Stimulated activated CD4-positive, alpha-beta T cell treated with anti-CD3 and anti-CD28 coated beads, TNF-alpha, amount 100 ng/mL, for 4 hours (primary cell): ENCODE data around the gene PCDHA1.
A peak's percentile ranks its signal among the peaks of the same experiment; 100 is the strongest.

ENCODE experiments used
- DNase-seq, 3 experiments: peaks; one replicate each; pipeline ENCODE4 v3.0.0-alpha.2; 2020; ENCODE audit warnings: low read depth in 3 of 3

PCDHA1 gene

DNA sequence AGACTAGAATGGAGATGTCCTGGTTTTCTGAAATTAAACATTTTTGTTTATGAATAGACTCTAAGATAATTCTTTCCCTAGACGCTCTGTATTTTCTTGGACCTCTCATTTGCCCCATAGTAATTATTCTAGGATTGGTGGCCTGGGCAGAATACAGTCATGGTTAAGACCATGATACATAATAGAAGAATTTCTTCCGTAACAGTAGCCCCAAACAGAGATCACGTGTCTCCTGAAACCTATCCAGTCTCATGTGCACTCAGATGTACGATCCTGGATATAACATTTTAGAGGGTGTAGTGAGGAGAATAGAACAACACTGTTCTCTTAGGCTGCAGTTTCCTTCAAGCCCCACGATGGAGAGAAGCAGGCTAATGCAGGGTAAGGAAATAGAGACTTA, 202.7 kb downstream of the PCDHA1 start:
- DNase-seq = no peak

DNA sequence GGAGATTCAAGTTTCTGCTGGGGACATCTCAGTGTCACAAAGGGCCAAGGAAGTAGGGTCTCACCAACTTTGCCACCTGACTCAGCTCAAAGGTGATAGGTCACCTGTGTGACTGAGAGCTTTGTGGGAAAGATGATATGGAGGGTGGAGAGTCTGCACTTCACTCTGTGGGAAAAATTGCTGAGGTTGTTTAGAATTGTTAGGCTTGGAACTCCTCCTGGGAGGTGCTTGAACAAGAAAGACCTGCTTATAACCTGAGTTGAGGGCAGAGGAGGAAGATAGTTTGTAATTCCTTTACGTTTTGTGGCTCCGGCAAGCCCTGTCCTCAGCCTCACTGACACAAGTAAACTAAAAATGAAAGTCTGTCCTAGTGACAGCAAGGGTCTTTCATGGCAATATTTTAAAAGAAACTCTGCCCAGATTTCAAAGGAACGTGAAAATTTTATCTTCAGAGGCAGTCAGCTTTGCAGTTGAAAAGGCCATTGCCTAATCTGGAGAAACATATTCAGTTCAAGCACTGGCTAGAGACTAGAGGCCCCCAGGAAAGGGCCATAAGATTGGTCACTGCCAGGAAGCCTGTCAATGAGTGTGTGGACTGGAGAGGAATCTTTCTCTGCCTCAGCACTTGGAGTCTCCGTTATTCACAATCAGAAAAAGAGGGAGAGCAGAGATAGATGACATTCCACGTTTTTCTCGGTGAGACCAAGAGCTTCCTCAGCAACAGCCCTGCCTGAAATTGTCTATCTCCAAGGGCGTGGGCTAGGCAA, 203.5 kb downstream of the PCDHA1 start:
- DNase-seq = no peak

DNA sequence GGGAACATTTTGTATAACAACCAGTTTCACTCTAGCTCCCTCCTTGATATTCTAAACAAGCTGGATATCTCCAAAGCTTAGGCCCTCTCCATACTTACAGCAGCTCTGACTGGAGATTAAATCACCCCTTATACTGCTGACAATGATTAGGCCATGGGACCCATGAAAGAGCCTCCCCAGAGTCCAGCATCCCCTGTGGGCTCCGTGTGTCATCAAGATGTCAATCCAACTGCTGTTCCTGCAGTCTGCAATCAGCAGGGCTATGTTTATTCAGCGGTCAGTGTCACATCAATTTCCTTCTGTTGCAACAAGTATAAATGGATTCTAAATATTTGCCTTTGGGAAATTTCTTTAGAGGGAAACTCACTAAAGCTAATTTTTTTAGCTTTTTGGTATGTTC, 206.9 kb downstream of the PCDHA1 start:
- no peak for DNase-seq

DNA sequence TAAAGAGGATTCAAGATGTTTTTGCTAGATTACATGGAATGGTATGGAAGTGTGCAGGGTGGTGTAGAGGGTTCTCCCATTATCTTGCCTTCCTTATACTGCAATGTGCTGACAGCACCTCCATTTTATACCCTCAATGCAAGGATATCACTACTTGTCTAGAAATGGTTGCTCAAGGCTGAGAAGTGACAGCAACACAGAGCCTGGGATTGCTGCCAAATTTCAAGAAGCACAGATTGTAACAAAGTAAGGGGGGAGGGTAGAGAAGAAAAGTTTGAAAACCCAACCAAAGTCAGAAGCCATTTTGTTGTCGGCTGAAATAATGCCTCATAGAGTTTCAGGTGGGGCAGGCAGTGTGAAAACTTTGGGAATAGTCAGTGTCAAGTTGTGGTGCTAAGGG, 210.1 kb downstream of the PCDHA1 start:
- DNase-seq = no peak

DNA sequence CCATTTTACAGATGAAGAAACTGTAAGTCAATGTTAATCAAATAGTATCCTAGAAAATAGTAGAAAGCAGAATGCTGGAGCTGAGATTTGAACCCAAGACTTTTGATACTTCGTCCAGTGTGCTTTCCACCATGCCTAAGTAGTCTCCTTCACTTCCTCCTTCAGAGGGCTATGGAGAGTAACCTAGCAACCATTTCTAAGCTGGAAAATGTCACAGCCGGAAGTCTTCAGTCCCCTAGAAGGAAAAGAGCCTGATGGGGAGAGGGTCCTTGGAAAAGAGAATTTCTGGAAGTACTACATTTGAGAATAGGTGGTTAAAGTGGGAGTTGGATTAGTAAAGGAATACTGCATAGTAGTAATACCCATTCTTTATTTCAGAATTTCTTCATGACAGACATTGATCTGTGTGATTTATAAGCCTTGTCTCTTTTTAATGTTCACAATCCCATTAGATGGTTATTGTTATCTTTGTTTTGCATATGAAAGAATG, 213.0 kb downstream of the PCDHA1 start:
- no peak for DNase-seq

DNA sequence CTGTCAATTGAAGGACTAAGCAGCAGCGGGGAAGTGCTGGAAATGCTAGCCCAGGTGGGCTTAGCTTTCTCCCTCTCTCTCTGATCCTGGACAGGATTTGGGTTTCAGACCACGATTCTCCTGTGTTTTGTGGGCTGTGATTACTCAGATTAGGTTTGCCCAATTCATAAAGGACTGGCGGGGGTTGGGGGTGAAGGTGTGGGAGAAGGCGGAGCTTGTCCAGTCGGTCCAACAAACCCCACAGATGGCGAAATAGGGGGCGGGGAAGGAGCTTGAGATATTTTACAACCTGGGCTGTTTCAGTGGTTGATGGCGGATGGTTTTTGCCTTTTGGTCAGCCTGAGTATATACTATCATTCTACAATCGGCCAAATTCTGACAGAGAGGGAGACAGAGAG, 215.5 kb downstream of the PCDHA1 start:
- no peak for DNase-seq

DNA sequence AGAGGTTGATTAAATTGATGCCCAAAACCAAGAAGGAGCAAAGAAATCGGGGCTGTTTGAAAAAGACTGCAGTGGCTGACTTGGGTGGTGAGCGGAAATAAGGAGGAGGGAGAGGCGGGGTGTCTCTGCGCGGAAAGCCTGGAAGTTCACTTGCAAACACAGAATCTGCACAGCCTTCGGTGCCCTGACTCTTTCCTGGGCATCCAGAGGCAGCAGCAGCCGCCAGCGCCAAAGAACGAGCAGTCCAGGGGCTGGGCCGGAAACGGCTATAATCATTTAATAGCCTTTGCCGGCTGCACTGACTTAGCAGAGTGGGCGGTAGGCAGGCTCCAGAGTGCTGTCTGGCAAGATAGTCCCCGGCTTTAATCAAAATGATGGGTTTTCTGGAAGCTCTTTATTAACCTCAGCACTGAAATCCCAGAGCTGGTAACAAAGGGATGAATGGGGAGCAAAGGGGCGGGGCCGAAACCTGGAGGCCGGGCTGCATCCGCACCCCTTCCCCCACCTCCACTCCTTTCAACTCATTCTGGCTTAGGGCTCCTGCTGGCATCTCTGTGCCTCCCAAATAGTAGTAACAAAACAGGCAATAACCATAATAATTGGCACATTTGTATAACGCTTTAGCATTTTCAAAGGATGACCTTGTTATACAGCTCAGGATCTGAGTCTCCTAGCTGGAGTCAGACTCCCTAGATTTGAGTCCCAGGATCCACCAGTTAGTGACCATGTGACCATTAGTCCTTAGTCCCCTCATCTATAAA, 216.1 kb downstream of the PCDHA1 start:
- DNase-seq = no peak

DNA sequence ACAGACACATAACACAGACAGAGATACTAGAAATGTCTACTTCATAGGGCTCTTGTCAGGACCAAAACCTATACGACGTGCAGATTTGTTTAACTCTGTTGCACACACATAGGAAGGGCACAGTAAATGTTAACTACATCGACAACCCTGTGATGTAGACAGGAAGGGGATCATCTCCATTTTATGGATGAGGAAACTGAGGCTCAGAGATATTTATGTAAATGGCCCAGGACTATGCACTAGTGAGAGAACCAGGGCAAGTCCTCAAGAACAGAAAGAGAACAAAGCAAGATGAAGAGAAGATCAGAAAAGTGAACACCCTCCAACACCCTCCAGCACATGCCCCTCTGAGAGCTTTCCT, 216.6 kb downstream of the PCDHA1 start:
- no peak for DNase-seq

DNA sequence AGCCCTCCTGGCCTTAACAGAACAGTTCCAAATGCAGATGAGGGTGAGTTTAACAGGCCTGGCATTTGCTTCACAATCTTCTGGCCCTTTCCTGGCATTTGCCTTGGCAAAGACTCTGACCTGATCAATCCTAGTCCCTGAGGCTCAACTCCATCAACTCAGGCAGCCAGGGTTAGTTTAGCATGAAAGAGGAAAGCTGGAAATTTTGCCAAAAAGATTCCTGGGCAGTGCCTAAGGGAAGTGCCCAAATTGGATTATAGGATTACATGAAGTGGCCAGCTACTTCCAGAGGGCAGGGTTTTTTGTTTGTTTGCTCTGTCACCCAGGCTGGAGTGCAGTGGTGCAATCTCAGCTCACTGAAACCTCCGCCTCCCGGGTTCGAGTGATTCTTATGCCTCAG, 217.1 kb downstream of the PCDHA1 start:
- no peak for DNase-seq

DNA sequence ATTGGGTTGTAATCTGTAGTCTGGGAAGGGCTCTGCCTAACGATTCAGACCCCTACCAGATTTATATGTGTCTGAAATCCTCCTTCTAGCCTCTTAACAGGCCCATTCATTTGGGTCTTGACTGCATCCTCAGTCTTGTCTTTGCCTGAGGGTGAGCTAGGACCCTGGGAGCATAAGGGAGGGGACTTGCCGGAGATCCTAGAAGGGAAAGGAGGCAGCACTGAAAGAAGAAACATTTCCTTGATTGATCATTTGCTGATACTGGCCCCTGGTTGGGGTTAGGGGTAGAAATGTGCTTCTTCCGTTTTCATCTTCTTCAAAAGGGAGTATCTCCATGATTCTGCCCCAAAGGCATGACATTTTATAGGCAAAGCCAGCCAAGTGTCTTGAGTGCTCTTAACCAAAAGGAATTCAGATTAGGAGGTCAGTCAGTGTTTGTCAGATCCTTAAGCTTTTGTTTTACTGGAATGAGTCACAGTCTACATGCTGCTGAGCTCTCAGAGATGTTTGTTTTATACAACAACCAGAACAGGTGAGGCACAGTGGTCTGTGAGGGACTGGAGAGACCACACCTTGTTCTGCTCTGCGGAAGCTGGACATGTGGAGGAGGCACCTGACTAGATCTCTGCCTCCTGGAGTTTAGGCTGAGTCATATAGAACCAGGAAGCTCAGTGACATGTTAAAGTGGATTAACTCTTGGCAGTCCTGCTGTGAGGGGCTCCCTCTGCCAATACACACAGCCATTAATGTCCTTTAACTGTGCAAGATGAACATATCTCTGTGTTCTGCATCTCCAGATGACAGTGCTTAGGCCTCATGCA, 218.1 kb downstream of the PCDHA1 start:
- no peak for DNase-seq

DNA sequence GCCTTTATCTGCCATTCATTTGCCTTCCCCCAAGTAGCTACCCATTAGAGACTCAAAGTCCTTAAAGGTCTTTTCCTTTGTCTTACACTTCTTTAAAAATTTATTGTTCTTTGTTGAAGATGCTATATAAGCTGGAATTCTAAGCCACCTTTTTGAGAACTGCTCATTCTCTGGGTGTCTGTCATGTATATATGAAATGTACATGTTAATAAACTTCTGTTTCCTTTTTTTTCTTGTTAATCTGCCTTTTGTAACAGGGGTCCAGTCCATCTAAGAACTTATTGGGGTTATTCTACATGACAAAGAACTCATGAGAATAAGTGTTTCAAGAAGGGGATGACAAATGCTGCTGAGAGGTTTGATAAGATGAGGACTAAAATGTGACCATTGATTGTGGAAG, 221.9 kb downstream of the PCDHA1 start:
- no peak for DNase-seq

DNA sequence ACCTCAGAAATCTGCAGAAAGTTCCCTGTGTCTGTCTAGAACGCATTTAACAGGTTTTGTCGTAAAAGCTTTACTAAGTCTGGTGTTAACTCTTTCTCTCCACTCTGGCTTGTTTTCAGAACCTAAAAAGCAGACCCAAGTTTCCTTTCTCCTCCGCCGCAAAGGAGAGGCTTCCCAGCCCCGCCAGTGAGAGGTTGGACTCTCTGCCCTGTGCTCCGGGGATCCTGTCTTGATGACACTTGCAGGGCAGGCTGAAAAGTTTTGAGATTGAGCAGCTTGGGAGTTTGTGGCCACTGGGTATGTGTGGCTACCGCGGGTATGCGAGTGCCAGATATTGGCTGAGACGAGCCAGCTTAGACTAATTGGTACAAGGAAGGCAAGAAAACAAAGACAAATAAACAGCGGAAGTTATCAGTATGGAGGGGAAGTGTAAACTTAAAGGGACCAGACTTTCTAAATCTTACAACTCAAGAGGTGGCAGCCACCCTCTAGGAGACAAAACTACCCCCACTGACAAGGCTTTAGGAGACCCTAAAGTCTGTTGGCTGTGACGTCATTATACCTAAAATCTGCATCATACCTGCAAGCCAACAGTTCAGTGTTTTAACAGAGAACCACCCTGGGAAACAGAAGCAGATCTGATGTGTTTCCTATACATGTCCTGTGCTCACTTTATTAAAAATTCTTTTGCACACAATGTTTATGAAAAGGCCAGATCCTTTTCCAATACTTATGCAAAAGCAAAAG, 224.3 kb downstream of the PCDHA1 start:
- DNase-seq = no peak

DNA sequence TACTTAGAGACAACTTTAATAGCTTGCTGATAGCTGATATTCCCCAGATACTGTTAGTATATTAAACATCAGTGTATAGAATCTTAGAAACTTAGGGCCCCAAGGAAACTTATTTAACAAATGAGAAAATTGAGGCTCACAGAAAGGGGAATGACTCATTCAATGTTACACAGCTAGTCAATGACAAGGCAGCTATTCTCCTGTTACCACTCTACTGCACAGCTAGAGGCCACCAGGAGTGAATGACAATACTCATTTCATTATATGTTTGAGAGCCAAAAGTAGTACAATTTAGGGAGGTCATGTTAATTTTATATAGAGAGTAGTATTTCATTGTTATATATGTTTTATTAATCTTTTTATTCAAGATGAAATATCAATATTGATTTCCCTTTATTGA, 232.0 kb downstream of the PCDHA1 start:
- DNase-seq = no peak

DNA sequence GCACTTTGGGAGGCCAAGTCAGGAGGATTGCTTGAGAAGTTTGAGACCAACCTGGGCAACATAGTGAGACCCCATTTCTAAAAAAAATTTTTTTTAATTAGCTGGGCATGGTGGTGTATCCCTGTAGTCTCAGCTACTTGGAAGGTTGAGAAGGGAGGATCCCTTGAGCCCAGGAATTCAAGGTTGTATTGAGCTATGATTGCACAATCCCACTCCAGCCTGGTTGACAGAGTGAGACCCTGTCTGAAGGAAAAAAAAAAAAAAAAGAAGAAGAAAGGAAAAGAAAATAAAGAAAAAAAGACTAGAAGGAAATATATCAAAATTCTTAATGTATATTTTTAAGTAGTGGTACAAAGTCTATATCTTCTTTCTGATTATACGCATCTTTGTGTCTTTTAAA, 236.4 kb downstream of the PCDHA1 start:
- DNase-seq = no peak

DNA sequence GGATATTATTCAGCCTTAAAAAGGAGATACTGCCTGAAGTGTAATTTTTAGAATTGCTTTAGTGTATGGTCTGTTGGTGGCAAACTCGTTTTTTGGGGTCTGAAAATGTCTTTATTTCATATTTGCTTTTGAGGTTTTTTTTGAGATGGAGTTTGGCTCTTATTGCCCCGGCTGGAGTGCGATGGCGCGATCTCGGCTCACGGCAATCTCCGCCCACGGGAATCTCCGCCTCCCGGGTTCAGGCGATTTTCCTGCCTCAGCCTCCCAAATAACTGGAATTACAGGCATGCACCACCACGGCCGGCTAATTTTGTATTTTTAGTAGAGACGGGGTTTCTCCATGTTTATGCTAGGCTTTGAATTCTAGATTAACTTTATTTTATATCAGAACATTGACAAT, 245.1 kb downstream of the PCDHA1 start:
- DNase-seq = no peak

DNA sequence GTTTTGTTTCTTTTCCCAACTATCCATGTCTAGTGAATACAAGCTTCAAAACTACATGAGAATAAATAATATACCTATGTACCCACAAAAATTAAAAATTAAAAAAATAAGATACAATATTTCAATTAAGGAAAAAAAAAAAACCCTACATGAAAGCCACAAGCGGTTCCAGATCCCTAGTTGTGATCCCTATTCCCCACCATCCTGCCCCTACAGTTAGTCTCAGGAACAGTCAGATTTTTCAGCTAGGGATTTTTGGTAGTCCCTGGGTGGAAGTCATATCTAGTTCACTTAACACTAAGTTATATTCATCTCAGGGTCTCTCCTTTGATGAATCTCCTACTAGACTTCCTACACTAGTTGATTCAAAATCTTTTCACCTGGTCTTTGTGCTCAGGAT, 246.7 kb downstream of the PCDHA1 start:
- DNase-seq = no peak

DNA sequence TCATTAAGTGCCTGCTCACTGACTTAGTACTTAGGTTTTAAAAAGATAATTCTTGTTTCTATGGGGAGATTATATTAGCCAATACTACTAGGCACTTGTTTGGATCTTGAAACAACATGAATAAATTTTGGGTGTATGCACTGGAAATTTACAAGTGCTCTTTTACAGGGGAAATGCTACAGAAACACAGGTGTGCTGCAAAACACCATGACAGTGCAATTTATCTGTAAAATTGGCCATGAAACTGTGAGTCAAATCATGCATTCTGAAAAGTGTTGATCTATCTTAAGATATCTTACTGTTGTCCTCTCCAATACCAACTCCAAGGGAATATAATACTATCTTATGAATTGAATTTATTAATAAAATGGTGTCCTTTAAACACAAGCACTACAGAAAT, 253.1 kb downstream of the PCDHA1 start:
- no peak for DNase-seq

DNA sequence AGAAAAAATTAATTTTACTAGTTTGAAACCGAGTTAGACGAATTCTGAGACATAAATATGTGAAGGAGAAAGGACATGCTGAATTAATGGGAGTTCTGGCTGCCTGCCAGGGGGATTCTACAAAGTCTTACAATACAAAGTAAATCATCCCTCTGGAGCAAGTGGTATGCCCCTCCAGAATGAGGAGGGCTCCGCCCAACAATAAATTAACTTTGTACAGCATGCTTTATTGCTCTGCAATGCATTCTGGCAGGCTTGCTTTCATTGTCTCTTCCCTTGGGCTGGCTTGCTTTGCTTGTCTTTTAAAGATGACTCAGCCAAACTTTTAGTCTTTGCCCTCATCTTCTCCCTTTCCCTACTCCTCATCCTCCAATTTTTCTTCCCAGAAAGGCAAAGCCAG, 253.6 kb downstream of the PCDHA1 start:
- no peak for DNase-seq

DNA sequence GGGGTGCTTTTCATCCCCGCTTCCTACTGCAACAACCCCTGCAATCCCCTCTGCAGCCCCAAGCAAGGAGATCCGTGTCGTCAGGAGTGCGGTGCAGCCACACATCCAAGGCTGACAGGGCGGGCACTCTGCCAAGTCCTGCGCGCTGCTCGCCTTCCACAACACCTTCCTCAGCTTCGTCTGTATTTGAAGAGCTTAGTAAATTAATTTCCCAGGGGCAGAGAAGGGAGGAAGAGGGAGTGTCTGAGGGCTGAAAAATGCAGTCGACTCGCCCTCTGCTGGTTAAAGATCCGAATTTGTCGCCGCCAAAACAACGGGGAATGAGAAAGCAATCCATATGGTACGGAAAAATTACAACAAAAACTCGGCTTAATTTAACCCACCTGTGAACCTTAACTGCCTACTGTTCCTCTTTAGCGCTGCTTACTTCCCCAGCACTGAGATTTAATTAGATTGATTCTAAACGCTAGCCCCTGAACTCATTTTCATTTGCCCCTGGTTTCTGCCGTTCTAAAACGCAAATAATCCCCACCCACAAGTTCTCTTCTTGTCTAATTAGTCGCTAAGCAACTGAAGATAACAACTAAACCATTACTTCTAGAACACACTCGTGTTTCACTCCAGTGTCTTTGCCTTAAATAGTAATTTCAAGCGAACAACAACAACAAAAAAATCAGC, 254.3 kb downstream of the PCDHA1 start:
- no peak for DNase-seq

DNA sequence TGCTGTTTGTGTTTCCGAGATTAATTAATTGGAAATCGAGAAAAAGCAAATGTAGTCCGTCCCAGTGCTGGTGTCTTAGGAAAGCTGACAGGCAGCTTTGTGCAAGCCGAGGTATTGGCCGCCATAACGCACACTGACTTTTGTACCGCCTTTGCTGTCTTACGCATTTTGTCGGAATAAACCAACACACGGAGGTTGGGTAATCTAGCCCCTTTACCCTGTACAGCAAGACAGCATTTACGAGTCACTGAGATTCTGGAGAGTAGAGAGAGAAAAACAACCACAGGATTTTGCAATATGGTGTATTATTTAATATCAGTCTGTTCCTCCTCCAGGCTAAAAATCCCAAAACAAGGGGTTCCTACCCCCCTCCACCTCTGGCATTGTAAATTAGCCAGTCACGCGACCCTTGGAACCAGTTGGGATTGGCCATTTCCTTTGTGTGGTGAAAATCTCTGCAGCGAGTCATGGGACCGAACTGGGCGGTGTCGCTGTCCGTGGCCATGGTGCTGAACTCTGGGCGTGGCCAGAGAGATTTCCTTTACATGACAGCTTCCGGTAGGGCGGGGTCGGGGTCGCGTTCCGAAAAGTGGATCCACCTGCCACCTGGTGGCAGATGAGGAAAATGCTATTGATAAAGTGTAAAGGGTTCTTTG, 255.0 kb downstream of the PCDHA1 start:
- DNase-seq = peak; percentile 10 to 15 (median 12)

DNA sequence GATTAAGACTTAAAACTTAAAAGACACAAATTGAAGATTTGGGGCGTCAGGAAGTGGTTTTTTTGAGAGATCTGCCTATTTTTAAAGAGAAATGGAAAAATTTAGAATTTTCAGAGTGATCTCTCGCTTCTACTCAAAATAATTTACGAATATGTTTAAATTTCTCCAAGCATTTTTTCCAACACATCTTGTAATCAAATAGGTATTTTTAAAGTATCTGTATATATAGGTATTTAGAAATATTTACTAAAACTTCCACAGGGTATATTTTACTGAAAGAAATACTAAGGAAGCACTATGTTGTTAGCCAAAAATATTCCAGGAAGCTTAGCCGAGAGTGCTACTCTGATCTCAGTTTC, 255.5 kb downstream of the PCDHA1 start:
- no peak for DNase-seq
